GM19372 (cell line): ENCODE measurements around the gene GSKIP.

Experiments used
- ATAC-seq: cut with Tn5 transposase; IDR thresholded peaks from one replicate; pipeline ENCODE4 v1.9.1; 2021; ENCODE audit warnings: mild to moderate bottlenecking, low read depth, moderate library complexity; ENCODE audit not compliant: unreplicated experiment

Gene GSKIP

GRCh38 chr14:96373538-96373937 is 10.2 kb downstream of the GSKIP start:
- ATAC-seq = no peak

- ATAC-seq = no peak
These were observed 12.8 kb downstream of the GSKIP start for GRCh38 chr14:96376093-96376492.

DNA sequence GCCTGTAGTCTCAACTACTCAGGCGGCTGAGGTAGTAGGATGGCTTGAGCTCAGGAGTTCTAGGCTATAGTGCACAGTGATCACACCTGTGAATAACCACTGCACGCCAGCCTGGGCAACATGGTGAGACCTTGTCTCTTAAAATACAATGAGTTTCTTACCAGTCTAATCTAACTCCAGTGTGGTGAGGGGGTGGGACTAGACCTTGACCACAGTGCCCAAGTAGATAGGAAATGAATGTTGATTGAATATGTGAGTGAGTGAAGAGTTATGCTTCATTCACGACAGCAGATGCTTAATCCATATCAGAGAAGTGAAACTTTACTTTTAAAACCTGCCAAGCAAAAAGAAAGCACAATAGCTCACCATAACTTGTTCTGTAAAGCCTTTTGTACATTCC is 17.4 kb downstream of the GSKIP start:
- ATAC-seq = peak; percentile 79

DNA sequence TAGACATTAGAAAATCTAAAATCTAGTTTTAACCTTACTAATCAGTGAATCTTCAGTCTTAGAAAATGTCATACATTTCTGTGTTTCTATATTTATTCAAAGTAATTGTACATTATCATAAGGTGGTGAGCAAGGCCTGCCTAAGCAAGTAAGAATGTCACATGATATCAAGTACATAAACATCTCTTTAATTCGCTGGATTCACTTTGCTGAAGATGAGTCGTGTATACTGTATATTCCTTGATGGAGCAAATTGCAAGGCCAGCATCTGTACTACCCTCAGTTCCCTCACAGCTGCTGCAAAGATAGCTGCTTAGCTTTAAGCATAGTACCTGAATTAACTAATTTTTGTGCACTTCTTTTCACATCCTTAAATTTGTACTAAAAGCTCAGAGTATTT is 20.1 kb downstream of the GSKIP start:
- no peak for ATAC-seq

- no peak for ATAC-seq
These were observed 20.7 kb downstream of the GSKIP start for GRCh38 chr14:96384053-96384452.

DNA sequence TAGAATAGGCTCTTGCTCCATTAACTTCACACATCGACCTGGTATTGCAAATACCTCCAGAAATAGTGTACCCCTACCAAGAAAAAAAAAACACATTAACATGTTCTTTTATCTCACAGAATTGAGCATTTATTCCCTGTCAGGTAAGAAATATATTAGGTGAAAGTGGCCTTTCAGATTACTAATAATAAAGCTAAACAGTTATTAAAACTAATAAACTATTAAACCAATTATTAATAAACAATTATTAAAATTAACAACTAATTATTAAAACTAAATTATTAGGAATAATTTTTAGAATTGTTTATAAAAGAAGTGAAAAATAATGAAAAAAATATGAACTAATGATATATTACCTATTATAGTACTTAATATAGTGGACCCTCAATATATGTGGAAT is 21.4 kb downstream of the GSKIP start:
- no peak for ATAC-seq

- ATAC-seq = no peak
These were observed 22.1 kb downstream of the GSKIP start for GRCh38 chr14:96385385-96385784.

DNA sequence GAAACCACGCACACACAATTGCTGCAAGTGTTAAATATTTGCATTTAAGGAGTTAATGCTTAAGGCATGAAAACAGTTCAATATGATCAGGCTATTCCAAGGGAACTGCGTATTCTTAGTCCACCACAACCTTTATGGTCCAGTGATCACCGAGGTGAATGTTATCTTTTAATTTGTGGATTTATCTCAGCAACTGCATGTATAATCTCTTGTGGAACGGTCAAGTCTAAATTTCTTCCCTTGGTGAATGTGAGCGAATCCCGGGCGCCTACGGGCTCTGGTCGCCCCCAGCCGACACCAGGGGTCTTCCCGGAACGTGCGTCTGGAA is 27.6 kb downstream of the GSKIP start:
- ATAC-seq = no peak

DNA sequence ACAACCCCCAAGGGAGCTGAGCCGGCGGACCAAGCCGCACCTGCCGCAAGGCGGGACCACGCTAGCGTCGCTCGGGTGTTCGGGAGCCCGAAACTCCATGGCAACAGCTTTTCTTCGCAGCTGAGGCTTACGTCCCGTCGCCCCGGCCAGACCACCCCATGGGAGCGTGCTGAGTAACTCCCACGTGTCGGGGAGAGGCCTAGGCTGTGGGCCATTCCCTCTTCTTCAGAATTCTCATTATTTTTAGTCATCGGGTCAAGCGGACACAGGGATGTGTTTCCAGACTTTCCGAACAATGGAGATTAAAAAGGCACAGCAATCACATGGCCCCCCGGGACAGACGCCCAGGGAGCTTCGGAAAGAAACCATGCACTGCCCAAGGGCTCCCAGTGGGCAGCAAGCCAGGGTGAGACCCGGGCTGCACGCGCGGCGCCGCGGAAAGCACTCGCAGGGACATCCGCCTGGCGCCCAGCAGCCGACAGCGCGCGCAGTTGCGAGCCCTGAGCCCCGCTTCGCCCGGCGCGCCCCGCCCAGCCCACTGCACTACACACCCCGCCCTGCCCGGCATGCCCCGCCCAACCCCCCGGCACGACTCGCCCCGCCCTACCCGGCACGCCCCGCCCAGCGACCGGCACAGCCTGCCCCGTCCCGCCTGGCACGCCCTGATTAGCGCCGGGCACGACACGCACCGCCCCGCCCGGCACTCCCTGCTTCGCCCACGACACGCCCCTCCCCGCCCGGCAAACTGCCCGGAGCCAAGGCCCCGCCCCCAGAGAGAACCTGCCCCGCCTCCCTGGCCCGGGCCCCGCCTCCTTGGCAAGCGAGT is 28.2 kb downstream of the GSKIP start:
- ATAC-seq = peak; percentile 83

DNA sequence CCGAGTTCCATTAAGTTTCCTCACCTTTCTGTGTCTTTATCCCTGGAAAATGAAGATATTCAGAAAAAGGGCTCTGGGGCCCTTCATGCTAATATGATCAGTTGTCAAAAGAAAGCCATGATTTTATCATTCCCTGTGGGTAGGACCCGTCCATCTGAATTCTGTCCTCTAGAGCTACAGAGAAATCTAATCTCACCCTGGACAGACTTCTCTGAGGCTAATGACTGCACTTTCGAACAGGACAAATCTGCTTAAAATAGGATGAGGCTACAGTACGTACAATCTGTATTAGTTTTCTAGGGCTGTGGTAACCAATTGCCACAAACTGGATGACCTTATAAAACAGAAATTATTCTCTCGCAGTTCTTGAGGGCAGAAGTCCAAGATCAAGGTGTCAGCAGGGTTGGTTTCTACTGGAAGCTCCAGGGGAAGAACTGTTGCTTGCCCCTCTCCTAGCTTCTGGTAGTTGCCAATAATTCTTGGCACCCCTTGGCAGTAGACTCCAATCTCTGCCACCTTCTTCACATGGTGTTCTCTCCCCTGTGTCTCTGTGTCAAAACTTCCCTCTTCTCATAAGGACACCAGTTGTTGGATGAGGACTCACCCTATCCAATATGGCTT is 29.9 kb downstream of the GSKIP start:
- ATAC-seq = no peak

DNA sequence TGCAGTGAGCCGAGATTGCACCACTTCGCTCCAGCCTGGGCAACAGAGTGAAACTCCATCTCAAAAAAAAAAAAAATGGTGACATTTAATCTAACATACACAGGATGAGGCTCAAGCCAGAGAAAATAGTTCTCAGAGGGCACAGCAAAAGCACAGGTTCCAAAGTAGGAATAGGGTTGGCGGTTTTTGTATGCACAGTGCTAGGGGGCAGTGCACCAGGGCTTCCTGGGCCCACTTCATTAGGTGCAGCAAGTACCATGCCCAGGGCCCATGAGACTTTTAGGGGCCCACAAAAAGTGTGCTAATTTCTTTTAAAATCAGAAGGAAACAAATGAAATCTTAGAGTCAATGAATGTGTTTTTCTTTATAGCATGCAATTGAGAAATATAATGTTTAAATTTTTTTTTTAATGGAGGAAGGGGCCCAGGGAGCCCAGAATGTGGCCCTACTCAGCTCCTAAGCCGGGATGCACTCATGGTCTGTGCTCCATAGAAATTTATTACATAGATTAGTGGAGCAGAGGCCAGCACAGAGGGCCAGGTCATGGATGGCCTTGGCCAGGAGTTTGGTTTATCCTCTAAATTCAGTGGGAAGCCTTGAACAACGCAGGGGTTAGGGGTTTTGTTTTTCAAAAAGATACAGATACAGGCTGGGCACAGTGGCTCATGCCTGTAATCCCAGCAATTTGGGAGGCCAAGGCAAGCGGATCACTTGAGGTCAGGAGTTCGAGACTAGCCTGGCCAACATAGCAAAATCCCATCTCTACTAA is 30.9 kb downstream of the GSKIP start:
- no peak for ATAC-seq

GRCh38 chr14:96398432-96398831 is 35.1 kb downstream of the GSKIP start:
- no peak for ATAC-seq

GRCh38 chr14:96398921-96399320 is 35.6 kb downstream of the GSKIP start:
- ATAC-seq = no peak

- ATAC-seq = no peak
These were observed 36.1 kb downstream of the GSKIP start for GRCh38 chr14:96399405-96399804.

GRCh38 chr14:96400495-96400894 is 37.2 kb downstream of the GSKIP start:
- no peak for ATAC-seq

- no peak for ATAC-seq
These were observed 40.1 kb downstream of the GSKIP start for GRCh38 chr14:96403409-96403808.

- no peak for ATAC-seq
These were observed 42.4 kb downstream of the GSKIP start for GRCh38 chr14:96405677-96406076.

GRCh38 chr14:96407935-96408570 is 44.7 kb downstream of the GSKIP start:
- no peak for ATAC-seq

GRCh38 chr14:96408608-96409007 is 45.3 kb downstream of the GSKIP start:
- no peak for ATAC-seq

DNA sequence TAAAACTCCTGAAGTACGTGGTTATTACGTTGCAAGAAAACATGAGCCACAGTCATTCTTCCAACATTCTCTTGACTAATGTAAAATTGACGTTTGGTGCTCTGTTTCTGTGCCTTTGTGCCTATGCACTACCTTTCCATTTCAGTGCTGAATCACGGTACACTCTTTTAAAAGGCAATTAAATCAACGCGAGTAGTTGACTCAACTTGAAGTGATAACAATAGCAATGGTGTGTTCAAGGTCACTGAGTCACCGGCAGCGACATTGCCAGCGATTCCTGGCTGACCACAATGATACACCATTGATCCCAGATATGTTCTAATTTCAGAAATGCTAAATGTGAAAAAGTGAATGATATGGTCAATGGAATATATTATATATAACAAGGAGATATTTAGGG is 46.4 kb downstream of the GSKIP start:
- ATAC-seq = no peak

DNA sequence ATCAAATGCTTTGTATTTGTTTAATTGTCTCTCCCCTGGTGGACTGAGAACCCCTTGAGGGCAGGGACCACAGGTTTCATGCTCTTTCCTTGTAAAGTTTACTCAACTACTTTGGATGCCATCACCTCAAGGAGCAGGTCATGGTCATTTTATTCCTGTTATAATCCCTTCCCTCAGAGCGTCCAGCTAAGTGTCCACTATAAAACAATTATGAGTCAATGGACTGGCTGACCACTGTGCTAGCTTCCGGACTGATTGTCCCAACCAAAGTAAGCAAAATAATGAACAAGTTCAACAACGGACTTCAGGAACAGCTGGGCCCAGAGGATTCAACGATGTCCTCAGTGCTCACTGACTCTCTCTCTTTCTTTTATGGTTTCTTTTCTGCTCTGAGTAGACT is 46.8 kb downstream of the GSKIP start:
- ATAC-seq = no peak
